Activated T-helper 9 cell treated with anti-CD3 and anti-CD28 coated beads, Interleukin-2, amount 50 U/mL, for 16 hours (primary cell): ENCODE data around the gene CEP250.
"Not testable (repeated sequence)": the region's sequence is repeated elsewhere in the genome, so short reads cannot be mapped to it uniquely, and the experiment has no call there.

Experiments
- DNase-seq: peaks from one replicate; pipeline ENCODE4 v3.0.0-alpha.2; 2020; ENCODE audit warnings: low read depth

The CEP250 gene

DNA sequence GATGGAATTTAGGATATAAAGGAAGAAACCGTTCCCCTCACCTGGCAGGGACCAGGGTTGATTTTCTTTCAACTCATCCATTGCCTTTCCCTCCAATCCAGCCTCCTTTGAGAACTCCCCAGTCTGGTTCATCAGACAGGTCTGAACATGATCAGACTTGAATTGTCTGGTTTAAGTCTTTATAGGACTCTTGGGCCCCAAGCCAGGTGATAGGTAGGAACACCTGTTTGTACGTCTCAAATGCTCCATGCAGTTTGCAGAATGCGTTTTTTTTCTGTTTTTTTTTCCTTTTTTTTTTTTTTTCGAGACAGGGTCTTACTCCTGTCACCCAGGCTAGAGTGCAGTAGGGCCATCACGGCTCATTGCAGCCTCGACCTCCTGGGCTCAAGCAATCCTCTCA, 4.1 kb upstream of the CEP250 start:
- DNase-seq: no peak

- no peak for DNase-seq
Observed at GRCh38 chr20:35453647-35454046, 1.8 kb upstream of the CEP250 start.

GRCh38 chr20:35456700-35457099, 1.3 kb downstream of the CEP250 start:
- DNase-seq: not testable (repeated sequence)

GRCh38 chr20:35457539-35457938, 2.1 kb downstream of the CEP250 start:
- DNase-seq: not testable (repeated sequence)

- no peak for DNase-seq
Observed at GRCh38 chr20:35458388-35458787, 3.0 kb downstream of the CEP250 start.

DNA sequence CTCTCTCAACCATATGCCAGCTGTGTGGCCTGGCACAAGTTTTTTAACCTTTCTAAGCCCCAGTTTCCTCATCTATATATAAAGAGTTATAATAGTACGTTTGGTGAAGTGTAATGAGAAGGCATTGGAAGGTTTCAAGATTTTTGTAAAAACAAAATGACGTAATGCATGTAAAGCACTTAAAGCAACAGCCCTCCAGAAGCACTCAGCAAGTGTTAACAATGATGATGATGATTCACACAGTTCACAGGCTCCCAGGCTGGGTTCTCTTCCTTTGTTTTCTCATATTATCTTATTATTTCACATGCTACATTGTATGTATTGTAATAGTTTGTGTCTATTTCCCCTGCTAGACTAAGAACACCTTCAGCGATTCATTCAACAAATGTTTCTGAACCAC, 6.2 kb downstream of the CEP250 start:
- DNase-seq: no peak

GRCh38 chr20:35462351-35462750, 7.0 kb downstream of the CEP250 start:
- DNase-seq: no peak

DNA sequence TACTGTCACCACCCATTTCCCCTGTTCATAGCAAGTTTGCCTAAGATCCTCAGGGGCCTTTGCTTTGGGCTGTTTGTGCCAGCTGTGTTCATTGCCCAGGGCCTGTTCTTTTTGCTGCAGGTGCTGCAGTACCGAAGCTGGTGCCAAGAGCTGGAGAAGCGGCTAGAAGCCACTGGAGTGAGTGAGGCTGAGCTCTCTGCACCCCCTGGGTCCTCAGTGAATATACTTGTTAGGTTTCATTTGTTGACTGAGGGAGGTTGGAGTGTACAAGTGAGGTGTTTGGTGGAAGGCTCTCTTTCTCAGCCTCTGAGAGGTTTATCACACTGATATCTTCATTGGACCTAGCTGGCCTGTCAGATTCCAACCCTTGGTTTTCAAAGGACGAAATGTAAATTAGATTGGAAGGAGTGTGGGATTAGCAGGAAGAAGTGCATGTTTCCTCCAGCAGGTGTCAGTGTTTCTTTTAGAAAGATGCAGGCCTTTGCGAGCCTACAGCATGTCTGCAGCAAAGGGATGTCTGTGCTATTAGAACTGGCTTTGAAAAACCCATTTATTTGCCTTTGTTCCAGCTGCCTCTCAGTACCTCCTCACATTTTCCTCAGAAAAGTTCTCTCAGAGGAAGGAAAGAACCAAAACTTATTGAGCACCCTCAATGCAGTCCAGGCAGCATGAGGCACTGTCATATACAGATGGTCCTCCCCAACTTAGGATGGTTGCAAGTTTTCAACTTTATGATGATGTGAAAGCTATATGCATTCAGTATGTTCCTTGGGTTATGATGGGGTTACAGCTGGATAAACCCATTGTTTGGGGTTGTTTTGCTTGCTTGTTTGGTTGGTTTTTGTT, 8.3 kb downstream of the CEP250 start:
- no peak for DNase-seq

- DNase-seq: no peak
Observed at GRCh38 chr20:35465976-35466375, 10.6 kb downstream of the CEP250 start.

DNA sequence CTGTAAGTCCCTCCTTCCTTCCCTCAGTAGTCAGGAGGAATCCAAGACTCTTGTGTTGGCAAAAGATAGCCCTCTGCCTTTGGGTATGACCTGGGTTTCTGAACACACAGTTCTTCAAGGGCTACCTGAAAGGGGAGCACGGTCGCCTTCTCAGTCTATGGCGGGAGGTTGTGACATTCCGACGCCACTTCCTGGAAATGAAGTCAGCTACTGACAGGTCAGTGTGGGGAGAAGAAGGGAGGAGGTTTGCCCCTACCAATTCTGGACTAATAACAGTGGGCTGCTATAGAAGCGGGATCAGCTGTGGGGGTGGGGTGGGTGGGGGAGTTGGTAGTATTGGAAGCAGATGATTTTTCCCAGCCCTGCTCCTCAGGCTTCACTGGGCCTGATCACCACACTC, 11.5 kb downstream of the CEP250 start:
- no peak for DNase-seq

DNA sequence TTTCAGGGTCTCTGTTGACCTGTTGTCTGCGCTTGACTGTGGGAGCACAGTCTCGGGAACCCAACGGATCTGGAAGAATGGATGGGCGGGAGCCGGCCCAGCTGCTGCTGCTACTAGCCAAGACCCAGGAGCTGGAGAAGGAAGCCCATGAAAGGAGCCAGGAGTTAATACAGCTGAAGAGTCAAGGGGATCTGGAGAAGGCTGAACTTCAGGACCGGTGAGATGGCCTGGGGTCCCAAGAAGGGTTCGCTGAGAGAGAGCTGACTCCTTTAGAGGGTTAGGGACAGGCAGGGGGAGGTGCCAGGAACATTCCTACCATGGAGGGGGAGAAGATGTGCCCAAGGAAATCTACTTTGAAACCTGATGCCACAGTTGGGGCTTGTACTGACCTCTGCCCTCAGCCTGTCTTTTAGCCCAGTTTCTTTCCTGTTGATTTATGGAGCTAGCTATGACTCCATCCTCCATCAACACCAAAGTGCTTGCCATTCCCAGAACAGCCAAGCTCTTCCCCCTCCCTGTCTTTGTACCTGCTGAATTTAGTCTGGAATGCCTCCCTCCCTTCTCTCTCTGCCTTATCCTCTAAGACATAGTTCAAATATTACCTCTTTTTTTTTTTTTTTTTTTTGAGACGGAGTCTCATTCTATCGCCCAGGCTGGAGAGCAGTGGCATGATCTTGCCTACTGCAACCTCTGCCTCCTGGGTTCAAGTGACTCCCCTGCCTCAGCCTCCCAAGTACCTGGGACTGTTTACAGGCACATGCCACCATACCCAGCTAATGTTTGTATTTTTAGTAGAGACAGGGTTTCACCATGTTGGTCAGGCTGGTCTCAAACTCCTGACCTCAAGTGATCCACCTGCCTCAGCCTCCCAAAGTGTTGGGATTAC, 12.2 kb downstream of the CEP250 start:
- no peak for DNase-seq

GRCh38 chr20:35468671-35469334, 13.4 kb downstream of the CEP250 start:
- no peak for DNase-seq

GRCh38 chr20:35472209-35472608, 16.8 kb downstream of the CEP250 start:
- DNase-seq: no peak

DNA sequence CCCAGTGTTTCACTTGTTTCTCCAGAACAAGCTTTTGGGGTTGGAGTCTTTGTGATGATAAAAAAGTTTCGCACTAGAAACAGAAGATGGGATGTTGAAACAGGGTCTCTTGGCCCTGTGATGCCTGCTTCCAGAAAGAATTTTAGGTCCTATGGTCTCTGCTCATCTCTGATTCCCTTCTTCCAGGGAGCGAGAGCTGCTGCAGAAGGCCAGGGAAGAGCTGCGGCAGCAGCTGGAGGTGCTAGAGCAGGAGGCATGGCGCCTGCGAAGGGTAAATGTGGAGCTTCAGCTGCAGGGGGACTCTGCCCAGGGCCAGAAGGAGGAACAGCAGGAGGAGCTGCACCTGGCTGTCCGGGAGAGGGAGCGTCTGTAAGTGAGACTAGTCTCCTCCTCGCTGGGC, 18.3 kb downstream of the CEP250 start:
- DNase-seq: no peak

GRCh38 chr20:35474303-35474871, 19.0 kb downstream of the CEP250 start:
- DNase-seq: no peak

DNA sequence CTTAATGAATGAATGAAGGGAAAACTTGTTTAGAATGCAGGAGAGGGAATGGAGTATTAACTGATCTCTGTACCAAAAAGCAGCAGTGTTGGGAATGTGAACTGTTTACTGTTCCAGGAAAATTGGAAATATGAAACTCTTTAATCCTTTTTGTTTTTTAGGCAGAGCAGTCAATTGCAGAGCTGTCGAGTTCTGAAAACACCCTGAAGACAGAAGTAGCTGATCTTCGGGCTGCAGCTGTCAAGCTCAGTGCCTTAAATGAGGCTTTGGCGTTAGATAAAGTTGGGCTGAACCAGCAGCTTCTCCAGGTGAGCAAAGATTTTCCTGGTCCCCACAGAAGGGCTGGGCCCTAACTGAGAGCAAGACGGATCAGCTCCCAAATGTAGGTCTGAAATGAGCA, 20.9 kb downstream of the CEP250 start:
- DNase-seq: no peak

GRCh38 chr20:35478804-35479472, 23.5 kb downstream of the CEP250 start:
- no peak for DNase-seq

DNA sequence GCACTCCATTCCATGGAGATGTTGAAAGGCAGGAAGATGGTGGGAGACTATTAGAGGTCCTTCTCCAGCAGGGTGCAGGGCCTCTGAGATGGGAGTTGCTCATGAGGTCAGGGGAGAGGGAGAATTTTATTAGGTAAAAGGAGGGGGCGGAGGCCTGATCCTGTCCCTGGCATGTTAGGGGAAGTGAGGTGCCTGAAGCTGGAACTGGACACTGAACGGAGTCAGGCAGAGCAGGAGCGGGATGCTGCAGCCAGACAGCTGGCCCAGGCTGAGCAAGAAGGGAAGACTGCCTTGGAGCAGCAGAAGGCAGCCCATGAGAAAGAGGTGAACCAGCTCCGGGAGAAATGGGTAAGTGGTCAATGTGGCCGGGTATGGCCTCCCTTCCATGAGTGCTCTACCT, 24.4 kb downstream of the CEP250 start:
- no peak for DNase-seq

GRCh38 chr20:35487479-35487878, 32.1 kb downstream of the CEP250 start:
- no peak for DNase-seq

GRCh38 chr20:35489717-35490116, 34.3 kb downstream of the CEP250 start:
- no peak for DNase-seq

DNA sequence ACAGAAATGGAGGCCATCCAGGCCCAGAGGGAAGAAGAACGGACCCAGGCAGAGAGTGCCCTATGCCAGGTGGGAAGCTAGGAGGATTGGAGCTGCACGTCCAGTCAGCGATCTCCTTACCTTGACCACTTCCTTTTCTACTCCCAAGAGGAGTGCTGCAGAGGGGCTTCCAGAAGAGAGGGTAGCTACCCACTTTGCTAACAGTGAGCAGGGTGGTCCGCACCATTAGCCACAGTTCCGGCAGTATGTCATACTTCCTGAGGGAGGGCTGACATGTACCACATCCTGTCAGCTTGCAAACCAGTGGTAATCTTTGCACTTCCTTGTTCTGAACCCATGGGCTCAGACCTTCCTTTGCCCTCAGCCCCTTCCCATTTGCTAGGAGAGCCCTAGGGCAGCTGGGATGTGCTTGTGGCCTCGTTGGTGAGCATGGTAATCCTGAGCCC, 35.4 kb downstream of the CEP250 start:
- DNase-seq: peak; percentile 28

DNA sequence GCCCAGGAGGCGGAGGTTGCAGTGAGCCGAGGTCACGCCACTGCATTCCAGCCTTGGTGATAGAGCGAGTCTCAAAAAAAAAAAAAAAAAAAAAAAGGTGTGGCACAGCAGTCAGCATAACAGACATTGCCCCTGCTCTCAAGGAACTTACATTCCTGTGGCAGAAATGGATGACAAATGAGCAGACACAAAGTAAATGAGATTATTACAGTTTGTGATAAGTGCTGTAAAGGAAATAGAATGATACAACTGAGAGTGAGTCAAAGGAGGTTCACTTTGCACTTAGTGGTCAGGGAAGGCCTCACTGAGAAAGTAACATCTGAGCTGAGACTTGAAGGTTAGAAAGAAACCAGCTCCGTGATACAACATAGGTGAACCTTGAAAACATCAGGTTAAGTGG, 36.4 kb downstream of the CEP250 start:
- DNase-seq: no peak
